NCI-H526 treated with DMSO at 0.1 percent for 48 hours (cell line): ENCODE results near the gene RIBC2.
"Not testable (repeated sequence)": the region's sequence is repeated elsewhere in the genome, so short reads cannot be mapped to it uniquely, and the experiment has no call there.

Experiments
- DNase-seq: peaks from one replicate; lab custom pipeline; 2025; lab: John Stamatoyannopoulos, UW

RIBC2 gene, protein sequence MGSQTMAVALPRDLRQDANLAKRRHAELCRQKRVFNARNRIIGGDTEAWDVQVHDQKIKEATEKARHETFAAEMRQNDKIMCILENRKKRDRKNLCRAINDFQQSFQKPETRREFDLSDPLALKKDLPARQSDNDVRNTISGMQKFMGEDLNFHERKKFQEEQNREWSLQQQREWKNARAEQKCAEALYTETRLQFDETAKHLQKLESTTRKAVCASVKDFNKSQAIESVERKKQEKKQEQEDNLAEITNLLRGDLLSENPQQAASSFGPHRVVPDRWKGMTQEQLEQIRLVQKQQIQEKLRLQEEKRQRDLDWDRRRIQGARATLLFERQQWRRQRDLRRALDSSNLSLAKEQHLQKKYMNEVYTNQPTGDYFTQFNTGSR

DNA sequence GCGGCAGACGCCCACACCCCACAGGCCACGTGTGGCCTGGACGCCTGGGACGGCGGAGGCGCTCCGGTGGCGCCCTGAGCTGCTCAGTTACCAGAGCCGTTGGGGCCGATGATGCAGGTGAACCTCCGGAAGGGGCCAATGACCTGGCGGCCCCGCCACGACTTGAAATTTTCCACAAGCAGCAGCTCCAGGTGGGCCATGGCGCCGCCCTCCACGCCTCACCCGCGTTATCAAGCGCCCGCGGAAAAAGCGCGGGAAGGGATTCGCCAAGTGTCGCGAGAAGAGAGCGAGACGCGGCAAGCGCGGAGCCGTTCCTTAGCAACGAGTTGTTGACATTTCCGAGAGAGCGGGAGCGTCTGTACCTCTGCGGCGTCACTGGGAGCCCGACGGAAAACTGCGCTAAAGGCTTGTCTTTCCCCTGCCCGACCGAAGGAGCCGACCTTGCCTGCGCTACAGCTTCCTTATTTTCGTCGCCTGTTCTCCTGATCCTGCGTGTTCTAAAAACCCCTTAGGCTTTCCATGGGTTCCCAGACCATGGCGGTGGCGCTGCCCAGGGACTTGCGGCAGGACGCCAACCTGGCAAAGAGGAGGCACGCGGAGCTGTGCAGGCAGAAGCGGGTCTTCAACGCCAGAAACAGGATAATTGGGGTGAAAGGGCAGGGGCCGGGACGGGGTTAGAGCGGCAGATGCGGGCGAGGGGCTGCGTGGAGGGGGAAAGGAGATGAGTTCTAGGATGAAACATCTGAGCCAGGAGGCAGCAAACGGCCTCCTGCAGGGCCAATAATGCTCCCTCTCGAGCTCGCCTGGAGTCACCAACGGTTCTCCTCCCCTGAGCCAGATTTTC is at the start of gene RIBC2, which contains the start of gene SMC1B:
RIBC2 (plus strand) TSS at position 326 of the 844 bp plus-strand sequence; CDS start at position 520, 194 bp downstream.
SMC1B (minus strand) TSS at position 232 of the 844 bp plus-strand sequence; CDS start at position 200, 32 bp downstream.
- DNase-seq = peak; percentile 68

DNA sequence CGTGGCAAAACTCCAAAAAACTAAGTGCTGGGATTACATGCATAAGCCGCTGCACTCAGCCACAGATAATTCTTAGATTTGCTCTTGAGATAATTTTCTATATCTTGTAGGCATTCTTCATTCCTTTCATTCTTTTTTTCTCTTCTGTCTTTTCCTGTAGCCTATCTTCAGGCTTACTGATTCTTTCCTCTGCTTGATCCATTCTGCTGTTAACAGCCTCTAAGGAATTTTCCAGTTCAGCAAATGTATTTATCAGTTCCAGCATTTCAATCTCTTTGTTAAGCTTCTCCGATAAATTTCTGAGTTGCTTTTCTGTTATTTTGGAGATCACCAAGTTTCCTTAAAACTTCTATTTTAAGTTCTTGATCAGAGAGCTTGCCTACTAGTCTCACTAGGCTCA is 46.8 kb upstream of the RIBC2 start:
- no peak for DNase-seq

DNA sequence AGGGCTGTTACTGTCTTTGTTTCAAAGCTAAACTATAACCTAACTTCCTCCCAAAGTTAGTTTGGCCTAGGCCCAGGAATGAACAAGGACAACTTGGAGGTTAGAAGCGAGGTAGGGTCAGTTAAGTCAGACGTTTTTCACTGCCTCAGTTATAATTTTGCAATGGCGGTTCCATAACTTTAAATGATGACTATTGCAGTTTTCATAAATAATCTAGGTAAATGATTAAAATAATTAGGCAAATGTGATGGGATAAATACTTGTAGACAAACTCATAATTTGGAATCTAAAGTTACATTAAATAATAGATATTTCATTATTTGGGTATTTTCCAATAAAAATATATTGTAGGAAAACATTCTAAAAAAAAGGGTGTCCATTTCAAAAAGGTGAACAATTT is 39.9 kb upstream of the RIBC2 start:
- DNase-seq = not testable (repeated sequence)

DNA sequence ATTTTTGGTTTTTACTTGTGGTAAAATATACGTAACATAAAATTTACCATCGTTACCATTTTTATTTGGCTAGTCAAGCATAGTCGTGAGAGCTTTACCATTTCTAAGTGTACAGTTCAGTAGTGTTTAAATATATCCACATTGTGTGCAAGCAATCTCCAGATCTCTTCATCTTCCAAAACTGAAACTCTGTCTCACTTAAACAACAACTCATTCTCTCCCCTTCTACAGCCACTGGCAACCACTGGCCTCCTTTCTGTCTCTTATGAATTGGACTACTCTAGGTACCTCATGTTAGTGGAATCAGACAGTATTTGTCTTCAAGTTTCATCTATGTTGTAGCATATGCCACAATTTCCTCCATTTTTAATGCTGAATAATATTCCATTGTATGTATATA is 37.5 kb upstream of the RIBC2 start:
- DNase-seq = no peak

DNA sequence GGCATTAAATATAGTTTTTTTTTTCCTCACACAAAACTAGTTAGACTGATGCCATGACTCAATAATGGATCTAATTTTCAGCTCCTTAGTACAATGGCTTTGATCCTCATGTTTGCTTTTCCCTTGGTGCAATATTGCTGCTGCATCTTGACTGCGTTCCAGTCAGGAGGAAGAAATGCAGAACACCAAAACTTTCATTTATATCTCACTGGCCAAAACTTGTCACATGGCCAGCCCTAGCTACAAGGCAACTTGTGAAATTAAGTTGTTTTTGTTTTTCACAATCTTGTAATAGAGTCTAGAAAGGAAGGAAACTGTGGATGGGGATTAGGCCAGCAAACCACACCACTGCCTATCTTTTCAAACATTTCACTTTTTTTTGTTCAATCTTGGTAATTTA is 36.8 kb upstream of the RIBC2 start:
- DNase-seq = no peak

DNA sequence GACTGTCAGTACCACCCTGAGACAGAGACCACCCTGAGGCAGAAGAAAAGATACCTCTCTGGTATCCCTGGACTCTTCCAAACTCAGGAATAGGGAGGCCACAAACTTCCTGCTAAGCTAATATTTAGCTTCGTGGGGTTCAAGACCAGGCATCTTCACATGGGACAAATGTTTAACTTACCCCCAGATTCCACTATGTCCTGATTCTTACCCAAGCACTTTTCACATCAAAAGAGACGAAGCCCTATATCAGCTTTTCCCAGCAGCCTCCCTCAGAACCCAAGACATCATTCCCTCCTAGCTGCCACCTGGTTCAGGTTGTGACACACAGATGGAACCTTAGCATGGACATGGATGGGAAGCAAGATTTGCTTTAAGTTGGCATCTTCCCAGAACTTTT is 32.1 kb upstream of the RIBC2 start:
- no peak for DNase-seq

DNA sequence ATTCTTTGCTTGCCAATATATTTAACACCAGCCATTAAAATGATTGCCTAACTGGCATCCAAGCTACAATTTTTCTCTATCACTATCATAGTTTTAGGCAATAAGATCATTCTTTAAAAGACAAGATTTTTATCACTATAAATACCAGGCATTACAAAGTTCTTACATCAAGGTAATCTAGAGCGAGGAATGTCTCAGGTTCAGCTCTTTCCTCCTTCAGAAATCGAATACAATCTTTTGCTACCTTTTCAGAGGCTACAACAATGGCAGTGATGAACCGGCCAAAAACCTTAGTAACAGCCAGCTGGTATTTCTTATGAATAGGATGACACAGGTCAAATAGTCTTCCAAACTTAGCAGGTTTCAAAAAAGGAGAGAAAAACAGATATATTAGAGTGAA is 23.9 kb upstream of the RIBC2 start:
- DNase-seq = no peak

DNA sequence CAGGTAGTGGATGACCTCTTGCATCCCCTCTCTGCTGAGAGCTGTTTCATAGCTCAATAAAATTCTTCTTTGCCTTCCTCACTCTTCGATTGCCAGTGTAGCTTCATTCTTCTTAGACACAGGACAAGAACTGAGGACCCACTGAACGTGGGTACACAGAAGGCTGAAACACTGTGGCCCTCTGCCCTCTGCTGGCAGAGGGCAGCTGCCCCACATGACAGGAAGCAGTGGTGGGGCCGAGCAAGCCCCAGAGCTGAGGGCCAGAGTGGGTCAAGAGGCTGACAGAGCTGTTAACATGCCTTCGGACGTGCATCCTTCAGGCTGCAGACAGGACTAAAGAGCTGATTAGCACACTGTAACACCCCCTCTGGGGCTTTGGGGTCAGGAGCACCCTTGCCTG is 15.7 kb upstream of the RIBC2 start:
- no peak for DNase-seq

DNA sequence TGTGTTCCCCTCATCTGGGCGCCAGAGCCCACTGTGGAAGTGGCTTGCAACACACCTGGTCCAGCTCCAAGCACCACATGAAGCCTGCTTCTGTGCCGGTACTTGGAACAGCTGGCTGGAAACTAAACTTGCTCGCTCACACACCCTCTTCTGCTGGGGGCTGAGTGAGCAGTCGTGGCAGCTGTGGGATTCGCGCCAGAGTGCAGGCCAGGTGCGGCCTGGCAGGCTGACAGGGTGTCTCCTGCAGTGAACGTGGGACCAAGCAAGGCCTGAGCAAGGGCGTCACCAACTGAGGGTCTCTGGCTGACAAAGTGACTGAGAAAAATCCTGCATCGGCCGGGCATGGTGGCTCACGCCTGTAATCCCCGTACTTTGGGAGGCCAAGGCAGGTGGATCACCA is 15.3 kb upstream of the RIBC2 start:
- no peak for DNase-seq

DNA sequence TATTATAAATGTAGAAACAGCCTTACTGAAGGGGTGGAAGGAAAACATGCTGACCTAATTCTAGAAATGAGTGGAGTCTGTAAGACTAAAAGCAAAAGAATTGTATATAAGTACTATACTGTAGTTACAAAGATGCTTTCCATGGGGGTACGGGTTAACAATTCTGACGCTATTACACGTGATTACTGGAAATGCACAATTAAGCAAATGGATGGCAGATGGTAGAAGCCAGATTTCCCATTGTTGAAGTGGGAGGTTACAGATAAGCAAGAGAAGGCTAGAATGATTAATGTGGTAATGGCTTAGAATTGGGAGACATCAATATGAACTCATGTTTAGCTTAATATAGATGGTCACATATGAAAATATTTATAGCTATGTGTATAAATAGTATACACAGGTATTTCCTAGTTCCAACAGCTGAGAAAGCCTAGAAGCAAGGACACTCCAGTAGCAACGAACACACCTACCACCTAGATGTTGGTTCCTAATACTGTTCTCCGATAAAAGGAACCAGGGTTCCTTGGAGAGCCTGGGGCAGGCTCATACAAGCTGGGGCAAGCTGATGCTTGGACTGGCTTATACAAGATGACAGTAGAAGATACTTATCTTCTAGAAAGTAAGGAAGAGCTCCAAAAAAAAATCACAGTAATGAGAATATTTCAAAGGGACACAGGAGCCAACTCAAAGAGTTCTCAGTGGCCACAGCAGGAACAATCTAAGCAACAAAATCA is 13.6 kb upstream of the RIBC2 start:
- no peak for DNase-seq

DNA sequence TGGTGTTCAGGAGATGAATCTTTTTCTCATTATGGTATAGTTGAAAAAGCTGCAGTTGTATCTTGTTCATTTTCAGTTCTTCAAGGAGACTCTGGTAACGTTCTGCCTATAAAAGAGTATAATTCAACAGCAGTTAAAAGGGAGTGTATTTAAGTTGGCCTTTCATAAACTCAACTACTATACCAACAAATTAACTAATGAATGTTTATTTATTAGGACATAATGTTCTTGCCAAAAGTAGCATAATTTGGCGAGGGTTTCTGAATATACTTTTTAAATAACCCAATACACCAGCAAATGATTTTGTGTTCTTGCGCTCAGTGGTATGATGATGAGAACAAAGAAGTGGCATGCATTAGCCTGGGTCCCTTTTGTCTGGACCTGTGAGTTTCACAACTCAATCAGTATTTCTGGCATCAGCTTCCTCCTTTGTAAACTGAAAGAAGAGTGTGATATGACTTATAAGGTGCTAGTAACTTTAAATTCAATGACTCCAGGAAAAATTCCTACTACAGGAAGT is 11.0 kb upstream of the RIBC2 start:
- DNase-seq = no peak

DNA sequence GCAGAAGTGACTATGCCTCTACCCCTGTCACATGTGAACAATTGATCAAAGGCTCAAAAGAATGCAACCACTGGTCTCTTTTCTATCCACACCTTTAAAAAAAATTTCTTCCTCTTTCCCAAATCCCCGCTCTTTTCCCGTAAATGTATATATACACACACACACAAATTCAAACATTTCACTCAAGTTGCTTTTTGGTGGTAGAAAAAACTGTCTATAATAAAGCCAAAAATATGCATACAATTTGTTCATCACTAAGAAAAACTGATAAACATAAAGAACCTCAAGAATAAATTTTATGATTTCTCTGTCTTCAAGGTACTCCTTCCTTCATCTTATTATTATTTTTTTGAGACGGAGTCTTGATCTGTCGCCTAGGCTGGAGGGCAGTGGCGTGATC is 5.7 kb upstream of the RIBC2 start:
- no peak for DNase-seq

DNA sequence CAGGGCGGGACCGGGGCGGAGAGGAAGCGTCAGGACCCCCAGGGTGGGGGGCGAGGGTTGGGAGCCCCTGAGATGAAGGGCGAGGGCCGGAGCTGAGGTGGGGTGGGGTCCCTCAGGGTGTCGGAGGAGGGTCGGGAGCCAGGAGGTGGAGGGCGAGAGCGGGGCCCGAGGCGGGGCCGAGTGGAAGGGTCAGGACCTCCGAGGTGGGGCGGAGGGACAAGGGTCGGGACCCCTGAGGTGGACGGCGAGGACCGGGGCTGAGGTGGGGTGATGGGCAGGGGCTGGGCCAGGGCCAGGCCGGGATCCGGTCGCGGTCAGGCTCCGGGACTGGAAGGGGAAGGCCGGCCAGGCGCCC is 503 bp upstream of the RIBC2 start:
- DNase-seq = no peak

DNA sequence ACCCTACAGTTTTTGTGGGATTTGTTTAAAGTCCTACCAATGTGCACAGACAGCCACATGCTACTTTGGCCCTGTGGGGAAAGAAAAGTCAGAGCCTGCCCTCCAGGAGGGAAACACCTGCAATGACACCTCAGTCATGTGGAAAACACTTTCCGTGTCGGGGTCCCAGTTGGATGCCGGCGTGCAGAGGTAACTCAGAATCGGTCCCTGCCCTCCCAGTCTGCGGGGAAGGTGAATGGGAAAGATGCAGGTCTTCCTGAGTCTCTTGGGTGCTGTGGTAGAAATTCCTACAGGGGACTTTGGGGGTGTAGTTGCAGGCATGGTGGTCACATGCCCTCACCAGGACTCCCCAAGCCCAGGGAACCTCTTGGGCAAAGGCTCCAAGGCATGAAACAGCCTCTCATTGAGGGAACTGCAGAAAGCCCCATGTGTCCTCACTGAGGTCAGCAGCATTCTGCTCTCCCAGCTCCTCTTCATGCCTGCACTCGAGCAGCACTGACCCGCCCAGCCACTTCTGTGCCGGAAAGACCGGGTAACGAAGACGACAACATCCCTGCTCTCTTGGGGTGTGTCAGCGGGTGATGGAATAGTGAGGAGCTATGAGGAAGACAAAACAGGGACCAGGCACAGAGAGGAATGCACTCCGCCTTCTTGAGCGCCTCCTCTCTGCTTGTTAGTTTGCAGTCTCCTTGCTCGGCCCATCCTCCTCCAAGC is 4.7 kb downstream of the RIBC2 start:
- no peak for DNase-seq

DNA sequence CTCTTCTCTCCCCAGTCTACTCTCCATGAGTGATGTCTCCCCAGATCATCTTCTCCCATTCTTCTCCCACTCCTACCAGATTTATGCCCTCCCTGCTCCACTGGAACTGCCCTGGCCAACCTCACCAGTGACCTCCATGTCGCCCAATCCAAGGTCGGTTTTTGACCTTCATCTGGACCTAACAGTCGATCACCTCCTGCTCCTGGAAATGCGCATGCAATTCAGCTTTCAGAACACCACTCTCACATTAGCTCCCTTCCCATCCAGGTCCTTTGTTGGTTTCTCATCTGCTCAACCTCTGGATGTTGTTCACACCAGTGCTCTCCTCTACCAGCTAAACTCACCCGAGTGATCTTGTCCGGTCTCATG is 5.3 kb downstream of the RIBC2 start:
- DNase-seq = no peak

DNA sequence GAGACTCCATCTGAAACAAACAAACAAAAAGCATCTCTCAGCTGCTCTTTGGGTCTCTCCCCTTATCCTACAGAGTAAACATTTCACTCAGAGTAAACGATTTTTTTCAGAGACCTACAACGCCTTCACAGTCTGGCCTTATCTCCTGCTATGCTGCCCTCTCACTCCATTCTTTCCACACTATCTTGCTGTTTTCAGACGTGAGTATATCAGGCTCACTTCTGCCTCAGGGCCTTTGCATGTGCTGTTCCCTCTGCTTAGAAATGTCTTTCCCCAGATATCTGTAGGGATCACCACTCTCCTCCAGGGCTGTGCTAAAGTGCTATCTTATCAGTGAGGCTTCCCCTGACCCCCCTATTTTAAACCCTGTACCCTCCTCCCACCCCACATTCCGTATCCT is 6.5 kb downstream of the RIBC2 start:
- DNase-seq = no peak

DNA sequence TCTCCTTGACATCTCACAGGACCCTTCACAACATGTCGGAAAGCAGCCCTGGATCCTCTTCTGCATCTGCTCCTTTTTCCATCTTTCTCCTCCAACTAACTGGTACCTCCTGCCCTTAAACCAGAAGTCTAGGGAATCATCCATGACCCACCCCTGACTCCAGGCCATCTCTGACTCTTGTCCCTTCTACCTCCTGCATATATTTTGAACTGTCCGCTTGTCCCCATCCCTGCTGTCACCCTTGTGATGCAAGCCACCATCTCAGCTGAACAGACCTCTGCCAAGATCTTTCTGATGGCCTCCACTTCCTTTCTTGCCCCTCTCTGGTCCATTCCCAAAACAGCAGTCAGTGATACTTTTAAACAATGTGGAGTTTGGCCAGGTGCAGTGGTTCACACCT is 7.0 kb downstream of the RIBC2 start:
- no peak for DNase-seq

DNA sequence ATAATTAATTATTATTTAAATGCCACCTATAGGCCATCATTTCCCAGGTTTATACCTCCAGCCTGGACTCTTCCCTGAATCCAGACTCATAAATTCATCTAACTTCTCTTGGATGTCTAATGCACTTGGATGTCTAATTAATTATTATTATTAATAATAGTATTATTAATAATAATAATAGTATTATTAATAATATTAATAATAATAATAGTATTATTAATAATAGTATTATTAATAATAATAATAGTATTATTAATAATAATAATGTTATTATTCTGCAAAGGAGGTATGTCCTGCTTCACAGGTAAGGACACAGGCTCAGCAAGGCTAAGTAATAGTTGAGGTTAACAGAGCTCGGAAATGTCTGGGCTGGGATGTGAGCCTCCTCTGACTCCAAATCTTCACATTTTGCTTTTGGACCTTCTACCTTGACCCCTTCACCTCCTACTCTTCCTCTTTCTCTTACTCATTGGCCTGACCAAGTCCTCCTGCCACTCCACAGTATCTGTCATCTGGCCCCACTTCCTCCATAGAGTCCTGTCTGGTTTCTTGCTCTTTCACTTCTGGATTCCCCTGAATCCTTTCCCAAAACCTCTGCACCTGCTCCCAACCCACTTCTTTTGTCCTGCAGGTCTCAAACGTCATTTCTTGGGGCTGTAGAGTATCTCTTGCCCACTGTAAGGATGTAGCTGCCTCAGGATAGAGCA is 8.0 kb downstream of the RIBC2 start:
- DNase-seq = no peak

DNA sequence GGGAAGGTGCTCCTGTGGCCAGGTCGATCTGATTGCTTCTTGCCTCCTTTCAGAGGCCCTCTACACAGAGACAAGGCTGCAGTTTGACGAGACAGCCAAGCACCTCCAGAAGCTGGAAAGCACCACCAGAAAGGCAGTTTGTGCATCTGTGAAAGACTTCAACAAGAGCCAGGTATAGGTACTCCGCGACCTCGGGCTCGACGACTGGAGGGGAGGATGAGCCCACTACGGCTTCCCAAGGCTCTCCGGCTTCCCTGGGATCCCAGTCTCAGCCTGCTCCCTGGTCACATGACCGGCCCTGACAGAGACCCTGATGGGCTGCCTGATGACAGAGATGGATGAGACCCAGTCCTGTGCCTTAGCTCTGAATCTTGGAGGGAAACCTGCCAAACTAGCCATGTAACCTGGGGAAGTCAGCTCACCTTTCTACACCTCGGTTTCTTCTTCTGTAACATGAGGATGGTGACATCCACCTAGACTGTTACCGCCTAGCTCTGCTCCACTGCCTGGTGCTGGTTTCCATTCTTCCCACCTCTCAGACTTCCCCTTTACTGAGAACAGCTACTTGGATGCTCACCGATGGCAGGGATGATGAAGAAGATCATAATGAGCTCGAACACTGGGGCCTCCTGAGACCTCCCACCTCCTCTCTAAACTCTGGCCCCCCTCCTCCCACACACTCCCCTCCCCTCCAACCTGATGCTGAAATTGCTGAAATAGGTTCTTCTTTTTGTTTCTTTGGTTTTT is 8.9 kb downstream of the RIBC2 start:
- DNase-seq = no peak

DNA sequence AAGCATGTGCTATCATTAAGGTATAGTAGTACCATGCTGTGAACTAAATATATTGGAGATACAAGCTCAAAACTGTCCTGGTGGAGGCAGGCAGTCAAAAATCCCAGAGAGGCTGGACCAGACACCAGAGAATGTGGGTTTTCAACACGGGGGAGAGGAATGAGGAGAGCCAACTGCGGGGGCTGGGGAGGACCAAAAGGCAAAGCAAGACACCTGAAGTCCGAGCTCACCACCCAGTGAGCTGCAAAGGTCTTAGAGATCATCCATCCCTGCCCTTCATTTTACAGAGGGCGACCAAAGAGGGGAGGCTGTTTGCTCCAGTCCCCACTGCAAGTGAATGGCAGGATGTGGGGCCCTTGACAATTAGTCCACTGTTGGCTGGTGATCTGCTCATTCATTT is 10.0 kb downstream of the RIBC2 start:
- DNase-seq = no peak
